Epidermal melanocyte (primary cell): ENCODE data around the gene HES7.

Experiments
- DNase-seq: peaks from one replicate; pipeline ENCODE4 v3.0.0; 2011; ENCODE audit warnings: low spot score; ENCODE audit not compliant: insufficient read length

The HES7 gene

GRCh38 chr17:8143581-8144400 is 19.9 kb upstream of the HES7 start:
- DNase-seq, result no peak

GRCh38 chr17:8142887-8143580 is 19.1 kb upstream of the HES7 start:
- no peak for DNase-seq

- no peak for DNase-seq
These were observed 18.4 kb upstream of the HES7 start for GRCh38 chr17:8142158-8142886.

GRCh38 chr17:8141741-8142140 is 17.8 kb upstream of the HES7 start:
- no peak for DNase-seq

- no peak for DNase-seq
These were observed 17.1 kb upstream of the HES7 start for GRCh38 chr17:8141045-8141444.

GRCh38 chr17:8140065-8141029 is 16.4 kb upstream of the HES7 start:
- no peak for DNase-seq

- peak; percentile 96 for DNase-seq
These were observed 14.9 kb upstream of the HES7 start for GRCh38 chr17:8138672-8139371.

GRCh38 chr17:8138374-8138671 is 14.4 kb upstream of the HES7 start:
- DNase-seq, result no peak

GRCh38 chr17:8137645-8138373 is 13.9 kb upstream of the HES7 start:
- DNase-seq, result no peak

- DNase-seq, result no peak
These were observed 10.0 kb upstream of the HES7 start for GRCh38 chr17:8133941-8134340.

- no peak for DNase-seq
These were observed 9.5 kb upstream of the HES7 start for GRCh38 chr17:8133399-8133798.

GRCh38 chr17:8131844-8132441 is 8.0 kb upstream of the HES7 start:
- no peak for DNase-seq

- no peak for DNase-seq
These were observed 4.3 kb upstream of the HES7 start for GRCh38 chr17:8128125-8128784.

- no peak for DNase-seq
These were observed 2.7 kb upstream of the HES7 start for GRCh38 chr17:8126491-8127066.

- no peak for DNase-seq
These were observed 2.1 kb upstream of the HES7 start for GRCh38 chr17:8125947-8126490.

- peak; percentile 71 for DNase-seq
These were observed 1.4 kb upstream of the HES7 start for GRCh38 chr17:8125154-8125946.

GRCh38 chr17:8124350-8125153 is 646 bp upstream of the HES7 start:
- no peak for DNase-seq
